PFSK-1 (cell line): ENCODE measurements around the gene PCP4L1.
A peak's percentile ranks its signal among the peaks of the same experiment; 100 is the strongest.

Source experiments
- FOXP2 ChIP-seq: optimal IDR thresholded peaks from 2 replicates; pipeline ENCODE3; 2011; ENCODE audit warnings: borderline replicate concordance, control low read depth, inconsistent platforms; ENCODE audit not compliant: insufficient read depth; ENCODE audit errors: extremely low read length, extremely low read depth
- POLR2AphosphoS5 ChIP-seq: IDR thresholded peaks from 2 replicates; pipeline ENCODE4 v1.6.1; 2012; ENCODE audit warnings: low read depth, mild to moderate bottlenecking, control low read depth, low read length, moderate library complexity
- REST ChIP-seq, 2 experiments: IDR thresholded peaks; 2 replicates each; pipeline versions ENCODE4 v1.6.1 to v1.8.0; 2011 to 2012; ENCODE audit warnings: low read depth in 2 of 2, low read length in 2 of 2, control low read depth in 1 of 2, inconsistent platforms in 1 of 2, mild to moderate bottlenecking in 1 of 2, moderate library complexity in 1 of 2; ENCODE audit not compliant: insufficient read depth in 1 of 2
- SIN3A ChIP-seq: IDR thresholded peaks from 2 replicates; pipeline ENCODE4 v1.6.1; 2012; ENCODE audit warnings: mild to moderate bottlenecking, low read length, moderate library complexity, borderline replicate concordance; ENCODE audit not compliant: insufficient read depth
- TAF1 ChIP-seq: IDR thresholded peaks from 2 replicates; pipeline ENCODE4 v1.6.1; 2012; ENCODE audit warnings: low read length, control low read depth, borderline replicate concordance; ENCODE audit not compliant: insufficient read depth

The PCP4L1 gene

GRCh38 chr1:161259345-161259702 is 779 bp downstream of the PCP4L1 start:
- no peak for TF ChIP-seq TAF1
- no peak for TF ChIP-seq REST (IDR thresholded peaks at IDR 0.05; ENCODE audit: insufficient read depth in 1 of 2, low read depth in 2 of 2, low read length in 2 of 2)
- TF ChIP-seq SIN3A = no peak
- no peak for TF ChIP-seq FOXP2
- TF ChIP-seq POLR2AphosphoS5 = no peak

- TF ChIP-seq TAF1 (no peak), POLR2AphosphoS5 (no peak), FOXP2 (no peak), SIN3A (no peak), REST (IDR thresholded peaks at IDR 0.05; ENCODE audit: insufficient read depth in 1 of 2, low read depth in 2 of 2, low read length in 2 of 2) (no peak)
Measured at GRCh38 chr1:161259765-161260164, 1.2 kb downstream of the PCP4L1 start.

- TF ChIP-seq FOXP2 (no peak), TAF1 (no peak), REST (IDR thresholded peaks at IDR 0.05; ENCODE audit: insufficient read depth in 1 of 2, low read depth in 2 of 2, low read length in 2 of 2) (no peak), POLR2AphosphoS5 (no peak), SIN3A (no peak)
Measured at GRCh38 chr1:161260376-161261260, 2.1 kb downstream of the PCP4L1 start.

- TF ChIP-seq FOXP2 (no peak), POLR2AphosphoS5 (no peak), REST (IDR thresholded peaks at IDR 0.05; ENCODE audit: insufficient read depth in 1 of 2, low read depth in 2 of 2, low read length in 2 of 2) (peak in 1 of 2 experiments; percentile 71; a peak in 1 of 4 replicates), SIN3A (no peak)
Measured at GRCh38 chr1:161261261-161262235, 3.0 kb downstream of the PCP4L1 start.
